Cortex of kidney (tissue), 1 donor: Measurements from ENCODE around the gene IER2.
"Not testable (repeated sequence)": the region's sequence is repeated elsewhere in the genome, so short reads cannot be mapped to it uniquely, and the experiment has no call there.

Source experiments
- DNase-seq: peaks from one replicate; lab custom pipeline; 2025; lab: John Stamatoyannopoulos, UW

Gene IER2

GRCh38 chr19:13164343-13165161 lies 14.3 kb downstream of the IER2 start:
- DNase-seq, result no peak

- no peak for DNase-seq
These were observed 15.2 kb downstream of the IER2 start for GRCh38 chr19:13165162-13165997.

GRCh38 chr19:13166151-13166550 lies 15.9 kb downstream of the IER2 start:
- DNase-seq, result not testable (repeated sequence)

GRCh38 chr19:13169769-13170168 lies 19.6 kb downstream of the IER2 start:
- no peak for DNase-seq

- no peak for DNase-seq
These were observed 20.9 kb downstream of the IER2 start for GRCh38 chr19:13171146-13171545.

GRCh38 chr19:13172346-13173138 lies 22.3 kb downstream of the IER2 start:
- DNase-seq, result no peak

GRCh38 chr19:13173139-13173737 lies 23.0 kb downstream of the IER2 start:
- DNase-seq, result no peak

- no peak for DNase-seq
These were observed 26.1 kb downstream of the IER2 start for GRCh38 chr19:13176345-13176744.

GRCh38 chr19:13177584-13177983 lies 27.4 kb downstream of the IER2 start:
- DNase-seq, result not testable (repeated sequence)

- not testable (repeated sequence) for DNase-seq
These were observed 28.1 kb downstream of the IER2 start for GRCh38 chr19:13178291-13178690.

- no peak for DNase-seq
These were observed 31.7 kb downstream of the IER2 start for GRCh38 chr19:13181747-13182388.

- not testable (repeated sequence) for DNase-seq
These were observed 34.7 kb downstream of the IER2 start for GRCh38 chr19:13184926-13185325.

- DNase-seq, result not testable (repeated sequence)
These were observed 35.8 kb downstream of the IER2 start for GRCh38 chr19:13185763-13186657.

GRCh38 chr19:13186688-13187087 lies 36.5 kb downstream of the IER2 start:
- not testable (repeated sequence) for DNase-seq

- no peak for DNase-seq
These were observed 37.2 kb downstream of the IER2 start for GRCh38 chr19:13187419-13187818.

GRCh38 chr19:13189600-13189999 lies 39.4 kb downstream of the IER2 start:
- no peak for DNase-seq

- no peak for DNase-seq
These were observed 40.8 kb downstream of the IER2 start for GRCh38 chr19:13190781-13191540.

- DNase-seq, result no peak
These were observed 45.5 kb downstream of the IER2 start for GRCh38 chr19:13195678-13196077.

GRCh38 chr19:13198634-13199033 lies 48.4 kb downstream of the IER2 start:
- no peak for DNase-seq
